H9 (cell line): Measurements from ENCODE around the gene CBX1. TPM values are rescaled to one million over a fixed set of nuclear protein-coding genes. Genes with fewer than 3 reads are reported as not detected.

Experiments used
- DNase-seq: peaks from one replicate; pipeline ENCODE4 v3.0.0-alpha.2; 2017
- H2AFZ ChIP-seq: one replicate; pipeline ENCODE4 v1.6.1; 2013; ENCODE audit warnings: mild to moderate bottlenecking, low read length, control low read depth, moderate library complexity
- H2AK5ac ChIP-seq: 2 replicates; pipeline ENCODE4 v1.6.1; 2013; ENCODE audit warnings: low read length, control low read depth, mixed read lengths; ENCODE audit not compliant: insufficient read length
- H2BK120ac ChIP-seq: one replicate; pipeline ENCODE4 v1.6.1; 2013; ENCODE audit warnings: low read depth, mild to moderate bottlenecking, low read length, control low read depth, inconsistent platforms; ENCODE audit not compliant: poor library complexity, severe bottlenecking
- H2BK12ac ChIP-seq: 2 replicates; pipeline ENCODE4 v1.6.1; 2013; ENCODE audit warnings: low read length, control low read depth, mixed read lengths, low read depth; ENCODE audit not compliant: insufficient read length
- H2BK15ac ChIP-seq: 2 replicates; pipeline ENCODE4 v1.6.1; 2013; ENCODE audit warnings: low read depth, low read length, control low read depth
- H2BK20ac ChIP-seq: one replicate; pipeline ENCODE4 v1.6.1; 2013; ENCODE audit warnings: low read depth, mild to moderate bottlenecking, low read length, control low read depth, inconsistent platforms; ENCODE audit not compliant: poor library complexity, severe bottlenecking
- H2BK5ac ChIP-seq: 2 replicates; pipeline ENCODE4 v1.6.1; 2013; ENCODE audit warnings: low read length, control low read depth, mixed read lengths; ENCODE audit not compliant: insufficient read length
- H3K14ac ChIP-seq: 2 replicates; pipeline ENCODE4 v1.6.1; 2013; ENCODE audit warnings: low read length, control low read depth; ENCODE audit not compliant: insufficient read depth
- H3K18ac ChIP-seq: 2 replicates; pipeline ENCODE4 v1.6.1; 2013; ENCODE audit warnings: low read depth, mild to moderate bottlenecking, mixed read lengths, low read length, control low read depth; ENCODE audit not compliant: insufficient read length
- H3K23ac ChIP-seq: 2 replicates; pipeline ENCODE4 v1.6.1; 2013; ENCODE audit warnings: low read length, control low read depth, mixed read lengths, low read depth; ENCODE audit not compliant: insufficient read length
- H3K23me2 ChIP-seq: 2 replicates; pipeline ENCODE4 v1.6.1; 2013; ENCODE audit warnings: low read depth, mild to moderate bottlenecking, mixed read lengths, low read length, control low read depth; ENCODE audit not compliant: insufficient read length, poor library complexity, severe bottlenecking
- H3K27ac ChIP-seq: 2 replicates; pipeline ENCODE4 v1.5.1; 2013; ENCODE audit warnings: low read length, control low read depth, mixed read lengths, low read depth; ENCODE audit not compliant: insufficient read length
- H3K27me3 ChIP-seq: 2 replicates; pipeline ENCODE4 v1.6.1; 2013; ENCODE audit warnings: low read length, control low read depth, inconsistent platforms; ENCODE audit not compliant: insufficient read depth
- H3K4ac ChIP-seq: 2 replicates; pipeline ENCODE4 v1.6.1; 2013; ENCODE audit warnings: low read depth, mild to moderate bottlenecking, control low read depth, inconsistent platforms, low read length, moderate library complexity
- H3K4me1 ChIP-seq: 2 replicates; pipeline ENCODE4 v1.6.1; 2013; ENCODE audit warnings: low read length, control low read depth, inconsistent platforms; ENCODE audit not compliant: insufficient read depth
- H3K4me2 ChIP-seq: 2 replicates; pipeline ENCODE4 v1.6.1; 2013; ENCODE audit warnings: low read length, control low read depth, mixed read lengths; ENCODE audit not compliant: insufficient read length, insufficient read depth
- H3K56ac ChIP-seq: 2 replicates; pipeline ENCODE4 v1.6.1; 2013; ENCODE audit warnings: low read depth, mild to moderate bottlenecking, mixed read lengths, low read length, control low read depth; ENCODE audit not compliant: insufficient read length
- H3K79me1 ChIP-seq: 2 replicates; pipeline ENCODE4 v1.6.1; 2013; ENCODE audit warnings: low read depth, mild to moderate bottlenecking, moderate library complexity, low read length, control low read depth, inconsistent platforms; ENCODE audit not compliant: insufficient read depth, poor library complexity, severe bottlenecking
- H3K79me2 ChIP-seq: 2 replicates; pipeline ENCODE4 v1.6.1; 2013; ENCODE audit warnings: low read length, control low read depth, inconsistent platforms; ENCODE audit not compliant: insufficient read depth
- H3K9ac ChIP-seq: 2 replicates; pipeline ENCODE4 v1.6.1; 2013; ENCODE audit warnings: low read length, control low read depth, mixed read lengths; ENCODE audit not compliant: insufficient read length; ENCODE audit errors: extremely low read depth
- H3K9me3 ChIP-seq: one replicate; pipeline ENCODE4 v1.6.1; 2013; ENCODE audit warnings: low read depth, low read length, inconsistent platforms; ENCODE audit not compliant: control insufficient read depth
- H3T11ph ChIP-seq: one replicate; pipeline ENCODE4 v1.6.1; 2013; ENCODE audit warnings: mild to moderate bottlenecking, low read length, control low read depth, inconsistent platforms
- H4K20me1 ChIP-seq: one replicate; pipeline ENCODE4 v1.6.1; 2013; ENCODE audit not compliant: control insufficient read depth, insufficient read length, insufficient read depth
- H4K5ac ChIP-seq: 2 replicates; pipeline ENCODE4 v1.6.1; 2013; ENCODE audit warnings: low read depth, mild to moderate bottlenecking, mixed read lengths, low read length, control low read depth; ENCODE audit not compliant: insufficient read length
- H4K8ac ChIP-seq: replicated peaks from 2 replicates; pipeline ENCODE4 v1.6.1; 2013; ENCODE audit warnings: low read length, control low read depth, mixed read lengths, low read depth; ENCODE audit not compliant: insufficient read length
- H4K91ac ChIP-seq: 2 replicates; pipeline ENCODE4 v1.6.1; 2013; ENCODE audit warnings: low read depth, mild to moderate bottlenecking, moderate library complexity, mixed read lengths, low read length, control low read depth; ENCODE audit not compliant: insufficient read length
- H3K27ac Mint-ChIP-seq, 3 experiments: 2 replicates in 2 of 3; 3 replicates in 1 of 3; pipeline ENCODE4 v1.8.0; 2020 to 2021; ENCODE audit warnings: mixed read lengths in 3 of 3, mild to moderate bottlenecking in 1 of 3, moderate library complexity in 1 of 3
- H3K27me3 Mint-ChIP-seq: 2 replicates; pipeline ENCODE4 v1.8.0; 2021; ENCODE audit warnings: low read depth, mild to moderate bottlenecking, moderate library complexity, mixed read lengths
- H3K36me3 Mint-ChIP-seq, 3 experiments: 2 replicates in 2 of 3; 3 replicates in 1 of 3; pipeline ENCODE4 v1.8.0; 2020 to 2021; ENCODE audit warnings: low read depth in 3 of 3, mixed read lengths in 3 of 3; ENCODE audit not compliant: insufficient read depth in 1 of 3
- H3K4me1 Mint-ChIP-seq, 2 experiments: 2 replicates each; pipeline ENCODE4 v1.8.0; 2020; ENCODE audit warnings: mixed read lengths in 2 of 2
- H3K4me3 Mint-ChIP-seq, 2 experiments: 2 replicates in 1 of 2; 3 replicates in 1 of 2; pipeline ENCODE4 v1.8.0; 2020 to 2021; ENCODE audit warnings: mild to moderate bottlenecking in 2 of 2, mixed read lengths in 2 of 2, moderate library complexity in 1 of 2
- H3K9me3 Mint-ChIP-seq, 2 experiments: 2 replicates in 1 of 2; 3 replicates in 1 of 2; pipeline ENCODE4 v1.8.0; 2020; ENCODE audit warnings: mild to moderate bottlenecking in 2 of 2, mixed read lengths in 2 of 2, moderate library complexity in 1 of 2
- WGBS: extraction: QIAGEN DNeasy Blood & Tissue Kit; methylation state at CpG from one replicate; pipeline ENCODE4 v1.1.7; 2013; ENCODE audit warnings: missing lambda C conversion rate, low lambda C conversion rate, mixed read lengths; ENCODE audit not compliant: insufficient read length; ENCODE audit errors: extremely low coverage; 5-methylcytosine and 5-hydroxymethylcytosine counted together
- total RNA-seq: library from RNA; stranded (reverse); gene quantifications from 2 replicates; pipeline ENCODE4 v1.2.1, GENCODE V29; 2021
- TF ChIP-seq, protein P1 (sequence below): fragments of 200-600 bp; sonication (generic); conservative IDR thresholded peaks from 3 replicates; pipeline ENCODE4 v1.8.0; 2021; ENCODE audit warnings: antibody characterized with exemption, mild to moderate bottlenecking

The CBX1 gene
- total RNA-seq, 1 experiment from 2014 or later = 155 TPM

DNA sequence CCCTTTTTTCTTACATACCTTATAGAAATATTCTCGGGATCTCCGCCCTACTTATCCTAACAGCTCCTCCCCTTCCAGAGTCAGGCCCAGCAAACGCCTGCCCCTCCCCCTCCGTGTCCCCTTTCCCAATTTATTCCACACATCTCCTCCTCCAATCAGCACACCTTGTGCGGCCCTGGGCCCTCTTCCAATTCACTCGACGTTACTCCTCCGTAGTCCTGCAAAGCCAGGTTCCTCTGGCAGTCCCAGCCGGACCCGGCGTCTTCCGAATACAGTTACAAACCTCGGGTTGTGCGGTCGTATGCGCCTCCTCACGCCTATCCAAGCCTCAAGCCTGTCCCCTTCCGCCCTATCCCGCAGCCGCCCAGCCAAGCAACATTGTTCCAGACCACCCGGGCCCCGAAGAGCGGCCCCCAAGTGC, 677 bp downstream of the CBX1 start:
- peak; percentile 90 for DNase-seq
- H3K4me1 Mint-ChIP-seq = peaks cover 6 to 14% of the 10 kb centered on the region in 2 experiments
- Histone ChIP-seq H2BK20ac (no peak overlapping the region), H3K14ac (peak overlapping the region; percentile 85), H3K9me3 (no peaks in the 10 kb centered on the region), H3K27me3 (no peaks in the 10 kb centered on the region), H2BK15ac (no peak overlapping the region), H3K56ac (no peak overlapping the region), H4K91ac (no peak overlapping the region), H3K18ac (peak overlapping the region; percentile 83), H2BK12ac (no peak overlapping the region), H3K23ac (no peak overlapping the region), H2BK5ac (no peak overlapping the region), H2AFZ (no peak overlapping the region), H3K23me2 (peaks cover 8% of the 10 kb centered on the region), H3K79me2 (peaks cover 30% of the 10 kb centered on the region; the same call in 1 of the 2 replicates), H2AK5ac (no peak overlapping the region), H2BK120ac (no peak overlapping the region), H3K4me1 (no peaks in the 10 kb centered on the region), H4K8ac (no peak overlapping the region), H3T11ph (no peak overlapping the region), H3K4me2 (peak overlapping the region; percentile 97), H3K9ac (peak overlapping the region; percentile 88), H3K79me1 (peaks cover 11% of the 10 kb centered on the region), H3K4ac (no peak overlapping the region), H3K27ac (peak overlapping the region; percentile 57), H4K5ac (no peak overlapping the region), H4K20me1 (no peaks in the 10 kb centered on the region)
- H3K27me3 Mint-ChIP-seq = peaks cover 5% of the 10 kb centered on the region
- peaks cover 0 to 2% (median 1%) of the 10 kb centered on the region in 3 experiments; a peak in 4 of 7 replicates for H3K36me3 Mint-ChIP-seq
- TF ChIP-seq, protein P1, sequence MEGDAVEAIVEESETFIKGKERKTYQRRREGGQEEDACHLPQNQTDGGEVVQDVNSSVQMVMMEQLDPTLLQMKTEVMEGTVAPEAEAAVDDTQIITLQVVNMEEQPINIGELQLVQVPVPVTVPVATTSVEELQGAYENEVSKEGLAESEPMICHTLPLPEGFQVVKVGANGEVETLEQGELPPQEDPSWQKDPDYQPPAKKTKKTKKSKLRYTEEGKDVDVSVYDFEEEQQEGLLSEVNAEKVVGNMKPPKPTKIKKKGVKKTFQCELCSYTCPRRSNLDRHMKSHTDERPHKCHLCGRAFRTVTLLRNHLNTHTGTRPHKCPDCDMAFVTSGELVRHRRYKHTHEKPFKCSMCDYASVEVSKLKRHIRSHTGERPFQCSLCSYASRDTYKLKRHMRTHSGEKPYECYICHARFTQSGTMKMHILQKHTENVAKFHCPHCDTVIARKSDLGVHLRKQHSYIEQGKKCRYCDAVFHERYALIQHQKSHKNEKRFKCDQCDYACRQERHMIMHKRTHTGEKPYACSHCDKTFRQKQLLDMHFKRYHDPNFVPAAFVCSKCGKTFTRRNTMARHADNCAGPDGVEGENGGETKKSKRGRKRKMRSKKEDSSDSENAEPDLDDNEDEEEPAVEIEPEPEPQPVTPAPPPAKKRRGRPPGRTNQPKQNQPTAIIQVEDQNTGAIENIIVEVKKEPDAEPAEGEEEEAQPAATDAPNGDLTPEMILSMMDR = no peak
- H3K4me3 Mint-ChIP-seq = peak overlapping the region; percentile 81 to 99
- H3K27ac Mint-ChIP-seq = peak overlapping the region; percentile 27 to 100 (median 87)
- WGBS = no CpG with 5 or more reads among the region's 23 CpGs
- peaks cover 0 to 8% of the 10 kb centered on the region in 2 experiments; a peak in 4 of 5 replicates for H3K9me3 Mint-ChIP-seq
